ENCODE measurements around the gene INPP5A.

Gene INPP5A

GRCh38 chr10:132696728-132697577, 159.4 kb downstream of the INPP5A start:
- TF ChIP-seq POLR2AphosphoS5 (IDR thresholded peaks at IDR 0.05; ENCODE audit: low read depth) (no peak), GABPA (IDR thresholded peaks at IDR 0.05; ENCODE audit: low read depth) (no peak), CTCF (IDR thresholded peaks at IDR 0.05; ENCODE audit: insufficient read depth, low read length) (no peak), SPI1 (IDR thresholded peaks at IDR 0.05; ENCODE audit: borderline replicate concordance, low read depth) (no peak), REST (IDR thresholded peaks at IDR 0.05; ENCODE audit: insufficient replicate concordance, low read depth) (no peak)
- H3K27me3 ChIP-seq (ENCODE audit: insufficient read depth, poor library complexity, severe bottlenecking) = no peaks in the 10 kb centered on the region
- no peak for DNase-seq (ENCODE audit: low read depth in 1 of 2, low spot score in 1 of 2)

GRCh38 chr10:132697578-132698200, 160.1 kb downstream of the INPP5A start:
- Histone ChIP-seq H3K4me3 (replicated peaks; ENCODE audit: insufficient read depth, low read length) (no peak overlapping the region), H3K27ac (replicated peaks) (no peak overlapping the region), H3K27me3 (ENCODE audit: insufficient read depth, poor library complexity, severe bottlenecking) (no peaks in the 10 kb centered on the region)
- DNase-seq (ENCODE audit: low read depth in 1 of 2, low spot score in 1 of 2) = no peak
- TF ChIP-seq GABPA (IDR thresholded peaks at IDR 0.05; ENCODE audit: low read depth) (no peak), POLR2AphosphoS5 (IDR thresholded peaks at IDR 0.05; ENCODE audit: low read depth) (no peak), SPI1 (IDR thresholded peaks at IDR 0.05; ENCODE audit: borderline replicate concordance, low read depth) (no peak), REST (IDR thresholded peaks at IDR 0.05; ENCODE audit: insufficient replicate concordance, low read depth) (no peak), CTCF (IDR thresholded peaks at IDR 0.05; ENCODE audit: insufficient read depth, low read length) (no peak)

More at GRCh38 chr10:132696728-132697577, 159.4 kb downstream of the INPP5A start:
- H3K4me3 ChIP-seq (replicated peaks; ENCODE audit: insufficient read depth, low read length) = no peak overlapping the region
- H3K27ac ChIP-seq (replicated peaks) = no peak overlapping the region

- DNase-seq (ENCODE audit: low read depth in 1 of 2, low spot score in 1 of 2) = no peak
- H3K27ac ChIP-seq (replicated peaks) = no peak overlapping the region
- no peak overlapping the region for H3K4me3 ChIP-seq (replicated peaks; ENCODE audit: insufficient read depth, low read length)
- TF ChIP-seq SPI1 (IDR thresholded peaks at IDR 0.05; ENCODE audit: borderline replicate concordance, low read depth) = no peak
- no peak for TF ChIP-seq REST (IDR thresholded peaks at IDR 0.05; ENCODE audit: insufficient replicate concordance, low read depth)
- TF ChIP-seq GABPA (IDR thresholded peaks at IDR 0.05; ENCODE audit: low read depth) = no peak
- no peak for TF ChIP-seq POLR2AphosphoS5 (IDR thresholded peaks at IDR 0.05; ENCODE audit: low read depth)
- no peak for TF ChIP-seq CTCF (IDR thresholded peaks at IDR 0.05; ENCODE audit: insufficient read depth, low read length)
- no peaks in the 10 kb centered on the region for H3K27me3 ChIP-seq (ENCODE audit: insufficient read depth, poor library complexity, severe bottlenecking)
These were observed 160.7 kb downstream of the INPP5A start for GRCh38 chr10:132698211-132698751.
